HG03442 (cell line): ENCODE results near the gene HS3ST5.
"Not testable (repeated sequence)": the region's sequence is repeated elsewhere in the genome, so short reads cannot be mapped to it uniquely, and the experiment has no call there.

Source experiments
- ATAC-seq: cut with Tn5 transposase; IDR thresholded peaks from one replicate; pipeline ENCODE4 v1.9.1; 2021; ENCODE audit warnings: mild to moderate bottlenecking, moderate library complexity; ENCODE audit not compliant: unreplicated experiment

Gene HS3ST5

GRCh38 chr6:114339706-114340105, 3.1 kb downstream of the HS3ST5 start:
- ATAC-seq = no peak

- ATAC-seq = no peak
These were observed 8.6 kb downstream of the HS3ST5 start for GRCh38 chr6:114334237-114334636.

GRCh38 chr6:114327074-114327473, 15.7 kb downstream of the HS3ST5 start:
- ATAC-seq = no peak

GRCh38 chr6:114323784-114324183, 19.0 kb downstream of the HS3ST5 start:
- ATAC-seq = no peak

GRCh38 chr6:114319749-114320148, 23.1 kb downstream of the HS3ST5 start:
- ATAC-seq = no peak

- ATAC-seq = no peak
These were observed 26.8 kb downstream of the HS3ST5 start for GRCh38 chr6:114315831-114316595.

GRCh38 chr6:114313816-114314215, 29.0 kb downstream of the HS3ST5 start:
- not testable (repeated sequence) for ATAC-seq

GRCh38 chr6:114312931-114313330, 29.9 kb downstream of the HS3ST5 start:
- ATAC-seq = no peak

- ATAC-seq = no peak
These were observed 32.8 kb downstream of the HS3ST5 start for GRCh38 chr6:114310053-114310452.

- no peak for ATAC-seq
These were observed 38.4 kb downstream of the HS3ST5 start for GRCh38 chr6:114304304-114304887.

- ATAC-seq = no peak
These were observed 41.1 kb downstream of the HS3ST5 start for GRCh38 chr6:114301596-114302219.

GRCh38 chr6:114297135-114297534, 45.7 kb downstream of the HS3ST5 start:
- no peak for ATAC-seq

GRCh38 chr6:114292431-114292830, 50.4 kb downstream of the HS3ST5 start:
- no peak for ATAC-seq

GRCh38 chr6:114291428-114291827, 51.4 kb downstream of the HS3ST5 start:
- ATAC-seq = no peak

- ATAC-seq = no peak
These were observed 52.0 kb downstream of the HS3ST5 start for GRCh38 chr6:114290864-114291263.

GRCh38 chr6:114288701-114289495, 53.9 kb downstream of the HS3ST5 start:
- no peak for ATAC-seq

GRCh38 chr6:114287461-114287860, 55.4 kb downstream of the HS3ST5 start:
- ATAC-seq = no peak

- ATAC-seq = no peak
These were observed 56.6 kb downstream of the HS3ST5 start for GRCh38 chr6:114286211-114286610.

GRCh38 chr6:114284281-114284680, 58.5 kb downstream of the HS3ST5 start:
- ATAC-seq = no peak

GRCh38 chr6:114282292-114282691, 60.5 kb downstream of the HS3ST5 start:
- ATAC-seq = no peak

- no peak for ATAC-seq
These were observed 61.3 kb downstream of the HS3ST5 start for GRCh38 chr6:114281496-114281895.
